HepG2 (cell line): ENCODE measurements around the gene C1orf116. TPM values are rescaled to one million over a fixed set of nuclear protein-coding genes. Genes with fewer than 3 reads are reported as not detected.

Experiments used
- AHDC1 ChIP-seq: sonication (generic); formaldehyde crosslinking; IDR thresholded peaks from 2 replicates; pipeline ENCODE4 v1.5.1; 2020; ENCODE audit warnings: mild to moderate bottlenecking, missing genetic modification reagents, borderline replicate concordance
- CEBPZ ChIP-seq: IDR thresholded peaks from 2 replicates; pipeline ENCODE4 v1.6.1; 2012; ENCODE audit warnings: low read length, improper control_type of control experiment
- REL ChIP-seq: sonication (generic); formaldehyde crosslinking; conservative IDR thresholded peaks from 2 replicates; pipeline ENCODE4 v1.8.0; 2022; ENCODE audit warnings: mild to moderate bottlenecking, missing genetic modification reagents, moderate library complexity
- SIN3A ChIP-seq: IDR thresholded peaks from 2 replicates; pipeline ENCODE4 v1.6.1; 2011; ENCODE audit warnings: low read depth, mild to moderate bottlenecking, control low read depth, low read length, borderline replicate concordance
- ZBTB42 ChIP-seq: sonication (generic); formaldehyde crosslinking; IDR thresholded peaks from 2 replicates; pipeline ENCODE4 v1.5.0; 2020; ENCODE audit warnings: mild to moderate bottlenecking, missing genetic modification reagents
- ZNF552 ChIP-seq: sonication (generic); formaldehyde crosslinking; IDR thresholded peaks from 2 replicates; pipeline ENCODE4 v1.9.0; 2022; ENCODE audit warnings: missing genetic modification reagents, mild to moderate bottlenecking, borderline replicate concordance
- polyA plus RNA-seq, 8 experiments: library from polyadenylated mRNA; depleted of rRNA in 3 of 8; stranded (reverse) in 7 of 8; unstranded in 1 of 8; fragments of >200 nt; fragmentation: Illumina TruSeq in 4 of 8; extraction: Trizol in 4 of 8; gene quantifications; 2 replicates each; pipeline versions ENCODE4 v1.2.1 to v1.2.3, GENCODE V29; 2011 to 2016; ENCODE audit warnings: low read depth in 4 of 8, missing spikeins in 1 of 8, mixed read lengths in 1 of 8; ENCODE audit not compliant: insufficient read depth in 1 of 8
- total RNA-seq, 5 experiments: library from RNA; depleted of rRNA; stranded (reverse); fragments of >200 nt; fragmentation: Illumina TruSeq; extraction: Trizol; gene quantifications; 2 replicates each; pipeline ENCODE4 v1.2.3, GENCODE V29; 2016; ENCODE audit warnings: low read depth in 1 of 5
- TF ChIP-seq, protein P1 (sequence below): sonication (generic); formaldehyde crosslinking; IDR thresholded peaks from 2 replicates; pipeline ENCODE4 v1.4.0; 2020; ENCODE audit warnings: missing genetic modification reagents

Gene C1orf116
- total and polyA plus RNA-seq, 2 of the 13 experiments (the other 11 are each of a cell fraction or from before 2014, with no cell fraction given), result 0.51 to 0.95 TPM

DNA sequence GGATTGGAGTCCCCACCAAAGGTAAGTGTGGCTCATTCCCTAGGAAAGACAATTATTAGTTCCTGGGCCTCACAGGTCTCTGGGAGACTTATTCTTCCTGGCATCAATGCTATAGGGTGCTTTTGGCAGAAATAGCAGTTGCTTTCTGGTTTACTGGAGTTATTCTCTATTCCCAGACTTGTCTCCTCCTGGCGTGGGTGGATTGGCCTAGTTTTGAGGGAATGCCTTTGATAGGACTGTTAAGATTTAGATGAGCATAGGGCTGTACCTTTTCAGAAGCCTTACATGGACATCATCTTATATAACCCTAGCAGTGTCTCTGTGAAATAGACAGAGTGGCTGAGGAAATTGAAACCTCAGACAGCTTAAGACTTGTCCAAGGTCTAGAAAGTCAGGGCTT is 29.5 kb upstream of the C1orf116 start (continued):
- TF ChIP-seq AHDC1 (CRISPR knock-in tag) (no peak), ZNF552 (CRISPR knock-in tag) (no peak), SIN3A (no peak), ZBTB42 (CRISPR knock-in tag) (no peak), CEBPZ (no peak), REL (no peak)
- TF ChIP-seq, protein P1, sequence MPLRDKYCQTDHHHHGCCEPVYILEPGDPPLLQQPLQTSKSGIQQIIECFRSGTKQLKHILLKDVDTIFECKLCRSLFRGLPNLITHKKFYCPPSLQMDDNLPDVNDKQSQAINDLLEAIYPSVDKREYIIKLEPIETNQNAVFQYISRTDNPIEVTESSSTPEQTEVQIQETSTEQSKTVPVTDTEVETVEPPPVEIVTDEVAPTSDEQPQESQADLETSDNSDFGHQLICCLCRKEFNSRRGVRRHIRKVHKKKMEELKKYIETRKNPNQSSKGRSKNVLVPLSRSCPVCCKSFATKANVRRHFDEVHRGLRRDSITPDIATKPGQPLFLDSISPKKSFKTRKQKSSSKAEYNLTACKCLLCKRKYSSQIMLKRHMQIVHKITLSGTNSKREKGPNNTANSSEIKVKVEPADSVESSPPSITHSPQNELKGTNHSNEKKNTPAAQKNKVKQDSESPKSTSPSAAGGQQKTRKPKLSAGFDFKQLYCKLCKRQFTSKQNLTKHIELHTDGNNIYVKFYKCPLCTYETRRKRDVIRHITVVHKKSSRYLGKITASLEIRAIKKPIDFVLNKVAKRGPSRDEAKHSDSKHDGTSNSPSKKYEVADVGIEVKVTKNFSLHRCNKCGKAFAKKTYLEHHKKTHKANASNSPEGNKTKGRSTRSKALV (CRISPR knock-in tag), result no peak
